HEK293 (cell line): Measurements from ENCODE around the gene GABRR1.
A peak's percentile ranks its signal among the peaks of the same experiment; 100 is the strongest.

Source experiments
- GFI1B ChIP-seq: fragments of 450-650 bp; formaldehyde crosslinking; IDR thresholded peaks from 2 replicates; pipeline ENCODE4 v1.5.1; 2016; ENCODE audit warnings: missing biosample characterization, missing genetic modification characterization
- KLF16 ChIP-seq: fragments of 450-650 bp; formaldehyde crosslinking; IDR thresholded peaks from 2 replicates; pipeline ENCODE4 v1.5.1; 2017; ENCODE audit warnings: missing biosample characterization, missing genetic modification characterization
- KLF7 ChIP-seq: fragments of 450-650 bp; formaldehyde crosslinking; IDR thresholded peaks from 2 replicates; pipeline ENCODE4 v1.5.1; 2016; ENCODE audit warnings: missing biosample characterization, missing genetic modification characterization, borderline replicate concordance
- REPIN1 ChIP-seq: fragments of 450-650 bp; formaldehyde crosslinking; IDR thresholded peaks from 2 replicates; pipeline ENCODE4 v1.5.1; 2017; ENCODE audit warnings: missing biosample characterization, missing genetic modification characterization, low read depth
- WT1 ChIP-seq: fragments of 450-650 bp; formaldehyde crosslinking; IDR thresholded peaks from 2 replicates; pipeline ENCODE4 v1.5.1; 2016; ENCODE audit warnings: missing biosample characterization, missing genetic modification characterization
- ZBTB20 ChIP-seq: fragments of 450-650 bp; formaldehyde crosslinking; IDR thresholded peaks from 2 replicates; pipeline ENCODE4 v1.5.1; 2016; ENCODE audit warnings: missing biosample characterization, missing genetic modification characterization
- ZEB2 ChIP-seq: fragments of 450-650 bp; formaldehyde crosslinking; IDR thresholded peaks from 2 replicates; pipeline ENCODE4 v1.5.1; 2016; ENCODE audit warnings: missing biosample characterization, missing genetic modification characterization
- ZFHX2 ChIP-seq: fragments of 450-650 bp; formaldehyde crosslinking; conservative IDR thresholded peaks from 2 replicates; pipeline ENCODE4 v1.5.1; 2016; ENCODE audit warnings: missing biosample characterization, missing genetic modification characterization
- ZIC2 ChIP-seq: fragments of 450-650 bp; formaldehyde crosslinking; IDR thresholded peaks from 2 replicates; pipeline ENCODE4 v1.5.1; 2016; ENCODE audit warnings: missing biosample characterization, missing genetic modification characterization
- ZNF114 ChIP-seq: fragments of 450-650 bp; formaldehyde crosslinking; IDR thresholded peaks from 2 replicates; pipeline ENCODE4 v1.5.0; 2017; ENCODE audit warnings: missing biosample characterization, missing genetic modification characterization
- ZNF133 ChIP-seq: fragments of 450-650 bp; formaldehyde crosslinking; IDR thresholded peaks from 2 replicates; pipeline ENCODE4 v1.5.1; 2016; ENCODE audit warnings: missing biosample characterization, missing genetic modification characterization
- ZNF146 ChIP-seq: fragments of 450-650 bp; formaldehyde crosslinking; IDR thresholded peaks from 2 replicates; pipeline ENCODE4 v1.5.1; 2016; ENCODE audit warnings: missing biosample characterization, missing genetic modification characterization
- ZNF214 ChIP-seq: fragments of 450-650 bp; formaldehyde crosslinking; IDR thresholded peaks from 2 replicates; pipeline ENCODE4 v1.5.1; 2017; ENCODE audit warnings: missing biosample characterization, mild to moderate bottlenecking, missing genetic modification characterization, borderline replicate concordance
- ZNF221 ChIP-seq: fragments of 450-650 bp; formaldehyde crosslinking; IDR thresholded peaks from 2 replicates; pipeline ENCODE4 v1.5.1; 2017; ENCODE audit warnings: missing biosample characterization, missing genetic modification characterization, borderline replicate concordance
- ZNF311 ChIP-seq: fragments of 450-650 bp; formaldehyde crosslinking; IDR thresholded peaks from 2 replicates; pipeline ENCODE4 v1.5.1; 2017; ENCODE audit warnings: missing biosample characterization, missing genetic modification characterization, borderline replicate concordance
- ZNF549 ChIP-seq: fragments of 450-650 bp; IDR thresholded peaks from 2 replicates; pipeline ENCODE4 v1.5.1; 2018; ENCODE audit warnings: missing biosample characterization, missing genetic modification characterization, mild to moderate bottlenecking, inconsistent platforms, moderate library complexity
- ZNF596 ChIP-seq: fragments of 450-650 bp; IDR thresholded peaks from 2 replicates; pipeline ENCODE4 v1.5.0; 2018; ENCODE audit warnings: missing biosample characterization, mild to moderate bottlenecking, missing genetic modification characterization, moderate library complexity
- ZNF600 ChIP-seq: fragments of 450-650 bp; formaldehyde crosslinking; IDR thresholded peaks from 2 replicates; pipeline ENCODE4 v1.5.1; 2016; ENCODE audit warnings: missing biosample characterization, missing genetic modification characterization
- ZNF792 ChIP-seq: fragments of 450-650 bp; formaldehyde crosslinking; IDR thresholded peaks from 2 replicates; pipeline ENCODE4 v1.5.1; 2016; ENCODE audit warnings: missing biosample characterization, missing genetic modification characterization
- ZSCAN30 ChIP-seq: fragments of 450-650 bp; IDR thresholded peaks from 2 replicates; pipeline ENCODE4 v1.5.1; 2018; ENCODE audit warnings: missing biosample characterization, mild to moderate bottlenecking, missing genetic modification characterization, moderate library complexity
- TF ChIP-seq, protein P1 (sequence below): fragments of 450-650 bp; formaldehyde crosslinking; IDR thresholded peaks from 2 replicates; pipeline ENCODE4 v1.5.1; 2017; ENCODE audit warnings: missing biosample characterization, mild to moderate bottlenecking, missing genetic modification characterization, moderate library complexity
- TF ChIP-seq, protein P2 (sequence below): fragments of 450-650 bp; IDR thresholded peaks from 2 replicates; pipeline ENCODE4 v1.5.1; 2018; ENCODE audit warnings: missing biosample characterization, missing genetic modification characterization
- TF ChIP-seq, protein P3 (sequence below): fragments of 450-650 bp; formaldehyde crosslinking; IDR thresholded peaks from 2 replicates; pipeline ENCODE4 v1.5.1; 2017; ENCODE audit warnings: missing biosample characterization, missing genetic modification characterization
- TF ChIP-seq, protein P4 (sequence below): fragments of 450-650 bp; formaldehyde crosslinking; IDR thresholded peaks from 2 replicates; pipeline ENCODE4 v1.5.1; 2016; ENCODE audit warnings: missing biosample characterization, missing genetic modification characterization
- TF ChIP-seq, protein P5 (sequence below): fragments of 450-650 bp; formaldehyde crosslinking; IDR thresholded peaks from 2 replicates; pipeline ENCODE4 v1.5.1; 2016; ENCODE audit warnings: missing biosample characterization, missing genetic modification characterization
- TF ChIP-seq, protein P6 (sequence below): fragments of 450-650 bp; formaldehyde crosslinking; IDR thresholded peaks from 2 replicates; pipeline ENCODE4 v1.5.1; 2016; ENCODE audit warnings: missing biosample characterization, missing genetic modification characterization

Gene GABRR1

DNA sequence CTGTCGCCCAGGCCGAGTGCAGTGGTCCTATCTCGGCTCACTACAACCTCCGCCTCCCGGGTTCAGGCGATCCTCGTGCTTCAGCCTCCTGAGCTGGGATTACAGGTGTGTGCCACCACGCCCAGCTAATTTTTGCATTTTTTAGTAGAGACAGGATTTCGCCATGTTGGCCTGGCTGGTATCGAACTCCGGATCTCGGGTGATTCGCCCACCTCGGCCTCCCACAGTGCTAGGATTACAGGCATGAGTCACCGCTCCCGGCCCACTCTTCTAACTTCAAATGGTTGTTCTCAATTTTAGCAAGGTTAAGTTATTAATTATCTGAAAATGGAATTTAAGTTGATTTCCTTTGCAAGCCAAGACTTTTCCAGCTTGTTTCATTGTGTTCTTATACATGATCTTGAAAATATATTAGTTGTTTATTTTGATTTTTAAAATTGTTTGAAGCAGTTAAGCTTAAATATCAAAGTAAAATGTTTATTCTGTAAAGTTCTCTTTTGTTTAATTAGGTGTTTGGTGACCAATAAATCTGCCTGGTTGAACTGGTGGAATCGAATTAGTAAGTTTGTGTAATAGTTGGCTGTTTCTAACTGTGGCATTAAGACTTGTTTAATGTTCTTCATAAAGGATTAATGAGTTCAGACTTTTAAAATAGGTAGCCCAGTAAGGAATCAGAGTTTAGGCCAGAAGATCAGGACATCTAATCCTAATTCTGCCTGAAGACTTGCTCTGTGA lies 69.0 kb downstream of the GABRR1 start (continued):
- TF ChIP-seq, protein P1, sequence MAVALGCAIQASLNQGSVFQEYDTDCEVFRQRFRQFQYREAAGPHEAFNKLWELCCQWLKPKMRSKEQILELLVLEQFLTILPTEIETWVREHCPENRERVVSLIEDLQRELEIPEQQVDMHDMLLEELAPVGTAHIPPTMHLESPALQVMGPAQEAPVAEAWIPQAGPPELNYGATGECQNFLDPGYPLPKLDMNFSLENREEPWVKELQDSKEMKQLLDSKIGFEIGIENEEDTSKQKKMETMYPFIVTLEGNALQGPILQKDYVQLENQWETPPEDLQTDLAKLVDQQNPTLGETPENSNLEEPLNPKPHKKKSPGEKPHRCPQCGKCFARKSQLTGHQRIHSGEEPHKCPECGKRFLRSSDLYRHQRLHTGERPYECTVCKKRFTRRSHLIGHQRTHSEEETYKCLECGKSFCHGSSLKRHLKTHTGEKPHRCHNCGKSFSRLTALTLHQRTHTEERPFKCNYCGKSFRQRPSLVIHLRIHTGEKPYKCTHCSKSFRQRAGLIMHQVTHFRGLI, result peak; percentile 36; the same call in 1 of the 2 replicates
- TF ChIP-seq ZFHX2 (peak; percentile 96), REPIN1 (tag by site-specific recombination) (no peak), ZNF792 (no peak), ZNF146 (tag by site-specific recombination) (no peak), KLF16 (tag by site-specific recombination) (0 out of 2 replicates have a peak, but pooled peaks have one; percentile 53), ZBTB20 (no peak), GFI1B (tag by site-specific recombination) (no peak), ZNF549 (tag by site-specific recombination) (no peak), ZNF311 (tag by site-specific recombination) (no peak), ZNF600 (tag by site-specific recombination) (no peak), ZNF596 (tag by site-specific recombination) (no peak), ZNF133 (tag by site-specific recombination) (no peak), ZSCAN30 (tag by site-specific recombination) (no peak), KLF7 (tag by site-specific recombination) (no peak), ZNF214 (tag by site-specific recombination) (no peak), WT1 (tag by site-specific recombination) (0 out of 2 replicates have a peak, but pooled peaks have one; percentile 15), ZEB2 (peak; percentile 78), ZIC2 (tag by site-specific recombination) (peak; percentile 34; the same call in 1 of the 2 replicates), ZNF114 (no peak), ZNF221 (tag by site-specific recombination) (no peak)
- TF ChIP-seq, protein P2, sequence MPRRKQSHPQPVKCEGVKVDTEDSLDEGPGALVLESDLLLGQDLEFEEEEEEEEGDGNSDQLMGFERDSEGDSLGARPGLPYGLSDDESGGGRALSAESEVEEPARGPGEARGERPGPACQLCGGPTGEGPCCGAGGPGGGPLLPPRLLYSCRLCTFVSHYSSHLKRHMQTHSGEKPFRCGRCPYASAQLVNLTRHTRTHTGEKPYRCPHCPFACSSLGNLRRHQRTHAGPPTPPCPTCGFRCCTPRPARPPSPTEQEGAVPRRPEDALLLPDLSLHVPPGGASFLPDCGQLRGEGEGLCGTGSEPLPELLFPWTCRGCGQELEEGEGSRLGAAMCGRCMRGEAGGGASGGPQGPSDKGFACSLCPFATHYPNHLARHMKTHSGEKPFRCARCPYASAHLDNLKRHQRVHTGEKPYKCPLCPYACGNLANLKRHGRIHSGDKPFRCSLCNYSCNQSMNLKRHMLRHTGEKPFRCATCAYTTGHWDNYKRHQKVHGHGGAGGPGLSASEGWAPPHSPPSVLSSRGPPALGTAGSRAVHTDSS (tag by site-specific recombination), result no peak
- TF ChIP-seq, protein P3, sequence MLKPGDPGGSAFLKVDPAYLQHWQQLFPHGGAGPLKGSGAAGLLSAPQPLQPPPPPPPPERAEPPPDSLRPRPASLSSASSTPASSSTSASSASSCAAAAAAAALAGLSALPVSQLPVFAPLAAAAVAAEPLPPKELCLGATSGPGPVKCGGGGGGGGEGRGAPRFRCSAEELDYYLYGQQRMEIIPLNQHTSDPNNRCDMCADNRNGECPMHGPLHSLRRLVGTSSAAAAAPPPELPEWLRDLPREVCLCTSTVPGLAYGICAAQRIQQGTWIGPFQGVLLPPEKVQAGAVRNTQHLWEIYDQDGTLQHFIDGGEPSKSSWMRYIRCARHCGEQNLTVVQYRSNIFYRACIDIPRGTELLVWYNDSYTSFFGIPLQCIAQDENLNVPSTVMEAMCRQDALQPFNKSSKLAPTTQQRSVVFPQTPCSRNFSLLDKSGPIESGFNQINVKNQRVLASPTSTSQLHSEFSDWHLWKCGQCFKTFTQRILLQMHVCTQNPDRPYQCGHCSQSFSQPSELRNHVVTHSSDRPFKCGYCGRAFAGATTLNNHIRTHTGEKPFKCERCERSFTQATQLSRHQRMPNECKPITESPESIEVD (tag by site-specific recombination), result peak; percentile 70
- TF ChIP-seq, protein P4, sequence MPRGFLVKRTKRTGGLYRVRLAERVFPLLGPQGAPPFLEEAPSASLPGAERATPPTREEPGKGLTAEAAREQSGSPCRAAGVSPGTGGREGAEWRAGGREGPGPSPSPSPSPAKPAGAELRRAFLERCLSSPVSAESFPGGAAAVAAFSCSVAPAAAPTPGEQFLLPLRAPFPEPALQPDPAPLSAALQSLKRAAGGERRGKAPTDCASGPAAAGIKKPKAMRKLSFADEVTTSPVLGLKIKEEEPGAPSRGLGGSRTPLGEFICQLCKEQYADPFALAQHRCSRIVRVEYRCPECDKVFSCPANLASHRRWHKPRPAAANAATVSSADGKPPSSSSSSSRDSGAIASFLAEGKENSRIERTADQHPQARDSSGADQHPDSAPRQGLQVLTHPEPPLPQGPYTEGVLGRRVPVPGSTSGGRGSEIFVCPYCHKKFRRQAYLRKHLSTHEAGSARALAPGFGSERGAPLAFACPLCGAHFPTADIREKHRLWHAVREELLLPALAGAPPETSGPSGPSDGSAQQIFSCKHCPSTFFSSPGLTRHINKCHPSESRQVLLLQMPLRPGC, result 0 out of 2 replicates have a peak, but pooled peaks have one; percentile 37
- TF ChIP-seq, protein P5, sequence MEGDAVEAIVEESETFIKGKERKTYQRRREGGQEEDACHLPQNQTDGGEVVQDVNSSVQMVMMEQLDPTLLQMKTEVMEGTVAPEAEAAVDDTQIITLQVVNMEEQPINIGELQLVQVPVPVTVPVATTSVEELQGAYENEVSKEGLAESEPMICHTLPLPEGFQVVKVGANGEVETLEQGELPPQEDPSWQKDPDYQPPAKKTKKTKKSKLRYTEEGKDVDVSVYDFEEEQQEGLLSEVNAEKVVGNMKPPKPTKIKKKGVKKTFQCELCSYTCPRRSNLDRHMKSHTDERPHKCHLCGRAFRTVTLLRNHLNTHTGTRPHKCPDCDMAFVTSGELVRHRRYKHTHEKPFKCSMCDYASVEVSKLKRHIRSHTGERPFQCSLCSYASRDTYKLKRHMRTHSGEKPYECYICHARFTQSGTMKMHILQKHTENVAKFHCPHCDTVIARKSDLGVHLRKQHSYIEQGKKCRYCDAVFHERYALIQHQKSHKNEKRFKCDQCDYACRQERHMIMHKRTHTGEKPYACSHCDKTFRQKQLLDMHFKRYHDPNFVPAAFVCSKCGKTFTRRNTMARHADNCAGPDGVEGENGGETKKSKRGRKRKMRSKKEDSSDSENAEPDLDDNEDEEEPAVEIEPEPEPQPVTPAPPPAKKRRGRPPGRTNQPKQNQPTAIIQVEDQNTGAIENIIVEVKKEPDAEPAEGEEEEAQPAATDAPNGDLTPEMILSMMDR (tag by site-specific recombination), result no peak
- TF ChIP-seq, protein P6, sequence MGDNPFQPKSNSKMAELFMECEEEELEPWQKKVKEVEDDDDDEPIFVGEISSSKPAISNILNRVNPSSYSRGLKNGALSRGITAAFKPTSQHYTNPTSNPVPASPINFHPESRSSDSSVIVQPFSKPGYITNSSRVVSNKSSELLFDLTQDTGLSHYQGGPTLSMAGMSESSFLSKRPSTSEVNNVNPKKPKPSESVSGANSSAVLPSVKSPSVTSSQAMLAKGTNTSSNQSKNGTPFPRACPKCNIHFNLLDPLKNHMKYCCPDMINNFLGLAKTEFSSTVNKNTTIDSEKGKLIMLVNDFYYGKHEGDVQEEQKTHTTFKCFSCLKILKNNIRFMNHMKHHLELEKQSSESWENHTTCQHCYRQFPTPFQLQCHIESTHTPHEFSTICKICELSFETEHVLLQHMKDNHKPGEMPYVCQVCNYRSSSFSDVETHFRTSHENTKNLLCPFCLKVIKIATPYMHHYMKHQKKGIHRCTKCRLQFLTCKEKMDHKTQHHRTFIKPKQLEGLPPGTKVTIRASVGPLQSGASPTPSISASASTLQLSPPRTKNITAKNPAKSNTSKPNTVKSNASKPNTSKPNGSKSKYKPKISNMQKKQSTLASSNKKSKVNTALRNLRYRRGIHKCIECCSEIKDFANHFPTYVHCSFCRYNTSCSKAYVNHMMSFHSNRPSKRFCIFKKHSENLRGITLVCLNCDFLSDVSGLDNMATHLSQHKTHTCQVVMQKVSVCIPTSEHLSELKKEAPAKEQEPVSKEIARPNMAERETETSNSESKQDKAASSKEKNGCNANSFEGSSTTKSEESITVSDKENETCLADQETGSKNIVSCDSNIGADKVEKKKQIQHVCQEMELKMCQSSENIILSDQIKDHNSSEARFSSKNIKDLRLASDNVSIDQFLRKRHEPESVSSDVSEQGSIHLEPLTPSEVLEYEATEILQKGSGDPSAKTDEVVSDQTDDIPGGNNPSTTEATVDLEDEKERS (tag by site-specific recombination), result no peak
